ENCODE data around the gene HDLBP.

The HDLBP gene

GRCh38 chr2:241200822-241201395, 114.6 kb downstream of the HDLBP start:
- no peak for TF ChIP-seq FOXP2 (optimal IDR thresholded peaks at IDR 0.05; ENCODE audit: borderline replicate concordance, extremely low read depth, extremely low read length, insufficient read depth)
- TF ChIP-seq TAF1 (IDR thresholded peaks at IDR 0.05; ENCODE audit: borderline replicate concordance, insufficient read depth, low read length), result no peak
- TF ChIP-seq, protein P1, sequence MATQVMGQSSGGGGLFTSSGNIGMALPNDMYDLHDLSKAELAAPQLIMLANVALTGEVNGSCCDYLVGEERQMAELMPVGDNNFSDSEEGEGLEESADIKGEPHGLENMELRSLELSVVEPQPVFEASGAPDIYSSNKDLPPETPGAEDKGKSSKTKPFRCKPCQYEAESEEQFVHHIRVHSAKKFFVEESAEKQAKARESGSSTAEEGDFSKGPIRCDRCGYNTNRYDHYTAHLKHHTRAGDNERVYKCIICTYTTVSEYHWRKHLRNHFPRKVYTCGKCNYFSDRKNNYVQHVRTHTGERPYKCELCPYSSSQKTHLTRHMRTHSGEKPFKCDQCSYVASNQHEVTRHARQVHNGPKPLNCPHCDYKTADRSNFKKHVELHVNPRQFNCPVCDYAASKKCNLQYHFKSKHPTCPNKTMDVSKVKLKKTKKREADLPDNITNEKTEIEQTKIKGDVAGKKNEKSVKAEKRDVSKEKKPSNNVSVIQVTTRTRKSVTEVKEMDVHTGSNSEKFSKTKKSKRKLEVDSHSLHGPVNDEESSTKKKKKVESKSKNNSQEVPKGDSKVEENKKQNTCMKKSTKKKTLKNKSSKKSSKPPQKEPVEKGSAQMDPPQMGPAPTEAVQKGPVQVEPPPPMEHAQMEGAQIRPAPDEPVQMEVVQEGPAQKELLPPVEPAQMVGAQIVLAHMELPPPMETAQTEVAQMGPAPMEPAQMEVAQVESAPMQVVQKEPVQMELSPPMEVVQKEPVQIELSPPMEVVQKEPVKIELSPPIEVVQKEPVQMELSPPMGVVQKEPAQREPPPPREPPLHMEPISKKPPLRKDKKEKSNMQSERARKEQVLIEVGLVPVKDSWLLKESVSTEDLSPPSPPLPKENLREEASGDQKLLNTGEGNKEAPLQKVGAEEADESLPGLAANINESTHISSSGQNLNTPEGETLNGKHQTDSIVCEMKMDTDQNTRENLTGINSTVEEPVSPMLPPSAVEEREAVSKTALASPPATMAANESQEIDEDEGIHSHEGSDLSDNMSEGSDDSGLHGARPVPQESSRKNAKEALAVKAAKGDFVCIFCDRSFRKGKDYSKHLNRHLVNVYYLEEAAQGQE (IDR thresholded peaks at IDR 0.05; ENCODE audit: insufficient read depth in 1 of 2, low read depth in 2 of 2, low read length in 2 of 2), result no peak
- no peak for TF ChIP-seq SIN3A (IDR thresholded peaks at IDR 0.05; ENCODE audit: borderline replicate concordance, insufficient read depth, low read length)
- no peak for TF ChIP-seq POLR2AphosphoS5 (IDR thresholded peaks at IDR 0.05; ENCODE audit: low read depth, low read length)

DNA sequence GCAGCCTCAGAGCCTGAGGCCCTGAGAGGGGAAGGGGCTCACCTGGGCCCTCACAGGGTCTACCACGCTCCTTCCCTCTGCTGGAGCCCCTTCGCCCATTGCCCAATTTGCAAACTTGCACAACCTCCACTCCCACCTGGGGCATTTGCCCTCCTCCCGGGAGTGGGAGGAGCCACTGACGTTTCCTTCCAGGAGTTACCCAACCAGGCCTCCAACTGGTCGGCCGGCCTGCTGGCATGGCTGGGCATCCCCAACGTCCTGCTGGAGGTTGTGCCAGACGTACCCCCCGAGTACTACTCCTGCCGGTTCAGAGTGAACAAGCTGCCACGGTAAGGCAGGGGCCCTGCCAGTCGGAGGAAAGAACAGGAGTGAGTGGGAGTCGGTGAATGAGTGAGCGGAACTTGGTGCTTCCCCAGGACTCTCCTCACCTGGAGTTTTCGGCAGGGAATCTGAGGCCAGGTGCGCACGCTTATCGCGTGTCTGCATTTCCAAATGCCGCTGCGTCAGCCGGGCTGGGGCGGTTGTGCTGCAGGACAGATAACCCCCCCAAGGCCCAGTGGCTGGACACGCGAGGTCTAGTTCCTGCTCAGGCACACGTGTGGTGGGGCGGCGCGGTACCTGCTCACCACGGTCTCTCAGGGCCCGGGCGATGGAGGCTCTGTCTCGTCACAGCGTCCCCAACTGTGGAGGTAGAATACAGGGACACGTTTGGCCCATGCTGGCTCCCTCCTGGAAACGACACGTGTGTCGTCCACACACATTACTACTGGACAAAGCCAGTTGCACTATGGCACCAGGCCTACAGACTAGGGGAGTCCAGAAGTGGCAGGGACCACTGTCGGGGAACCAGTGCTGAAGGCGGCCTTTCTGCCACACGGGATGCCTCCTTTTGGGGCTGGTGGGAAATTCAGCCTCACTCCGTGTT, 115.3 kb downstream of the HDLBP start:
- TF ChIP-seq, protein P1 (IDR thresholded peaks at IDR 0.05; ENCODE audit: insufficient read depth in 1 of 2, low read depth in 2 of 2, low read length in 2 of 2), result no peak
- TF ChIP-seq FOXP2 (optimal IDR thresholded peaks at IDR 0.05; ENCODE audit: borderline replicate concordance, extremely low read depth, extremely low read length, insufficient read depth), result no peak
- no peak for TF ChIP-seq TAF1 (IDR thresholded peaks at IDR 0.05; ENCODE audit: borderline replicate concordance, insufficient read depth, low read length)
- no peak for TF ChIP-seq SIN3A (IDR thresholded peaks at IDR 0.05; ENCODE audit: borderline replicate concordance, insufficient read depth, low read length)
- no peak for TF ChIP-seq POLR2AphosphoS5 (IDR thresholded peaks at IDR 0.05; ENCODE audit: low read depth, low read length)

DNA sequence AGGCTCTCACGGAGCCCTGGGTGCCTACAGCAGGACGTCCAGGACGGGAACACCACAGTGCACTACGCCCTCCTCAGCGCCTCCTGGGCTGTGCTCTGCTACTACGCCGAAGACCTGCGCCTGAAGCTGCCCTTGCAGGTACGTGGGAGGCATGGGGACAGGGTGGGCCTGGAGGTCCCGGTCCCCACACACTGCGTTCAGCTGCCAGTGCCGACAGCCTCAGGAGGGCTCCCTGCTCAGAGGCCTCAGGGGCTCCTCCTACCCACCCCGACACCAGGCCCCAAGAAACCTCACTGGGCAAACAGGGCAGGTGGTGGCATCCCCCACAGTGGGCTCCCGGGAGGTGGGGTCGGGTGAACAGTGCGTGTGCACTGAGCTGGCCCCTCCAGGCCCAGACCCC, 116.2 kb downstream of the HDLBP start:
- TF ChIP-seq POLR2AphosphoS5 (IDR thresholded peaks at IDR 0.05; ENCODE audit: low read depth, low read length) (no peak), SIN3A (IDR thresholded peaks at IDR 0.05; ENCODE audit: borderline replicate concordance, insufficient read depth, low read length) (no peak), FOXP2 (optimal IDR thresholded peaks at IDR 0.05; ENCODE audit: borderline replicate concordance, extremely low read depth, extremely low read length, insufficient read depth) (no peak), TAF1 (IDR thresholded peaks at IDR 0.05; ENCODE audit: borderline replicate concordance, insufficient read depth, low read length) (no peak)
- TF ChIP-seq, protein P1 (IDR thresholded peaks at IDR 0.05; ENCODE audit: insufficient read depth in 1 of 2, low read depth in 2 of 2, low read length in 2 of 2), result no peak

GRCh38 chr2:241198381-241199279, 116.8 kb downstream of the HDLBP start:
- TF ChIP-seq, protein P1 (IDR thresholded peaks at IDR 0.05; ENCODE audit: insufficient read depth in 1 of 2, low read depth in 2 of 2, low read length in 2 of 2), result no peak
- no peak for TF ChIP-seq POLR2AphosphoS5 (IDR thresholded peaks at IDR 0.05; ENCODE audit: low read depth, low read length)
- no peak for TF ChIP-seq FOXP2 (optimal IDR thresholded peaks at IDR 0.05; ENCODE audit: borderline replicate concordance, extremely low read depth, extremely low read length, insufficient read depth)
- TF ChIP-seq SIN3A (IDR thresholded peaks at IDR 0.05; ENCODE audit: borderline replicate concordance, insufficient read depth, low read length), result no peak
- no peak for TF ChIP-seq TAF1 (IDR thresholded peaks at IDR 0.05; ENCODE audit: borderline replicate concordance, insufficient read depth, low read length)

Measured in PFSK-1 (cell line).